ENCODE measurements around the gene S100A13. TPM values are rescaled to one million over a fixed set of nuclear protein-coding genes. Genes with fewer than 3 reads are reported as not detected.

S100A13 gene
- total RNA-seq, 1 donor from 2014 or later = 91.7 TPM

Other genes with a start within 250 kb of the S100A13 start
- gene S100A8, start 236.4 kb downstream of the S100A13 start, total RNA-seq = not detected in 2 replicates
- not detected in 2 replicates for gene S100A7A, start 211.0 kb downstream of the S100A13 start, total RNA-seq
- not detected in 2 replicates for gene S100A7, start 166.9 kb downstream of the S100A13 start, total RNA-seq
- 239 and 342 TPM in 2 replicates for gene S100A6, start 91.5 kb downstream of the S100A13 start, total RNA-seq
- gene S100A5, start 86.6 kb downstream of the S100A13 start, total RNA-seq = not detected in 2 replicates
- 7.1 and 22.6 TPM in 2 replicates for gene S100A4, start 81.7 kb downstream of the S100A13 start, total RNA-seq
- gene S100A3, start 78.2 kb downstream of the S100A13 start, total RNA-seq = 1.3 and 1.4 TPM in 2 replicates
- gene S100A2, start 61.7 kb downstream of the S100A13 start, total RNA-seq = 0.51 and 0.98 TPM in 2 replicates
- gene S100A16, start 14.4 kb downstream of the S100A13 start, total RNA-seq = 581 and 601 TPM in 2 replicates
- 0.42 and 0.68 TPM in 2 replicates for gene S100A14, start 11.2 kb downstream of the S100A13 start, total RNA-seq
- gene S100A1, start 929 bp upstream of the S100A13 start, total RNA-seq = not detected in 2 replicates
- 21.1 and 25.9 TPM in 2 replicates for gene CHTOP, start 6.6 kb upstream of the S100A13 start, total RNA-seq
- 45.6 and 60.8 TPM in 2 replicates for gene SNAPIN, start 31.2 kb upstream of the S100A13 start, total RNA-seq
- gene ILF2, start 43.5 kb upstream of the S100A13 start, total RNA-seq = 267 and 268 TPM in 2 replicates
- 54.4 and 56.5 TPM in 2 replicates for gene NPR1, start 51.2 kb upstream of the S100A13 start, total RNA-seq
- gene INTS3, start 100.5 kb upstream of the S100A13 start, total RNA-seq = 31.3 and 42.7 TPM in 2 replicates
- gene SLC27A3, start 147.9 kb upstream of the S100A13 start, total RNA-seq = 27.6 and 30.0 TPM in 2 replicates